ENCODE data around the gene ZNF407.

Gene ZNF407

GRCh38 chr18:74790451-74790850 lies 192.8 kb downstream of the ZNF407 start:
- ChIA-PET POLR2A (no interaction called here), CTCF (interaction anchor here (0.7 to 1.3 kb wide), 2 partner anchors 8 to 128 kb away, joined by 3 to 4 read pairs; no protein-coding TSS in a partner anchor)
- no peaks in the 10 kb centered on the region for H3K4me1 ChIP-seq (ENCODE audit: control insufficient read depth, insufficient read depth, low read length)
- H3K9me3 ChIP-seq (ENCODE audit: control insufficient read depth, insufficient read depth, low read depth, low read length), result no peaks in the 10 kb centered on the region
- H3K4me3 ChIP-seq (ENCODE audit: low read depth, low read length), result no peak overlapping the region
- TF ChIP-seq BCL6B (tag by site-specific recombination; IDR thresholded peaks at IDR 0.05) (no peak), ZNF426 (tag by site-specific recombination; IDR thresholded peaks at IDR 0.05) (no peak), ZNF175 (tag by site-specific recombination; IDR thresholded peaks at IDR 0.05) (no peak), ZNF362 (tag by site-specific recombination; IDR thresholded peaks at IDR 0.05) (no peak), HIC1 (tag by site-specific recombination; IDR thresholded peaks at IDR 0.05) (no peak), ZNF10 (tag by site-specific recombination; IDR thresholded peaks at IDR 0.05) (no peak), ZNF48 (tag by site-specific recombination; IDR thresholded peaks at IDR 0.05) (no peak), SCRT2 (tag by site-specific recombination; IDR thresholded peaks at IDR 0.05) (no peak), ZIC2 (tag by site-specific recombination; IDR thresholded peaks at IDR 0.05) (no peak), ZNF394 (tag by site-specific recombination; IDR thresholded peaks at IDR 0.05; ENCODE audit: borderline replicate concordance) (no peak), KLF16 (tag by site-specific recombination; IDR thresholded peaks at IDR 0.05) (no peak), REPIN1 (tag by site-specific recombination; IDR thresholded peaks at IDR 0.05; ENCODE audit: low read depth) (no peak), ZBTB10 (tag by site-specific recombination; IDR thresholded peaks at IDR 0.05) (no peak), ZNF19 (tag by site-specific recombination; IDR thresholded peaks at IDR 0.05; ENCODE audit: low read depth) (no peak), PRDM2 (tag by site-specific recombination; IDR thresholded peaks at IDR 0.05; ENCODE audit: borderline replicate concordance) (no peak), GFI1B (tag by site-specific recombination; IDR thresholded peaks at IDR 0.05) (no peak), KLF17 (tag by site-specific recombination; IDR thresholded peaks at IDR 0.05) (no peak), ZBTB17 (tag by site-specific recombination; IDR thresholded peaks at IDR 0.05) (no peak)
- peaks cover 0 to 2% of the 10 kb centered on the region in 2 experiments; a peak in 1 of 3 replicates for H3K36me3 ChIP-seq (ENCODE audit: control insufficient read depth in 2 of 2, insufficient read depth in 1 of 2, low read length in 2 of 2)
- H3K27ac ChIP-seq (ENCODE audit: extremely low read depth, low read depth, low read length), result no peak overlapping the region

All from HEK293 (cell line).